NCI-H69 (cell line): ENCODE results near the gene LSM7.

Source experiments
- DNase-seq: peaks from one replicate; lab custom pipeline; 2025; lab: John Stamatoyannopoulos, UW

Gene LSM7

GRCh38 chr19:2328401-2329148 is at the start of gene LSM7, which contains the start of gene SPPL2B:
TSS of gene LSM7 (minus strand) at chr19:2328586. CDS start at chr19:2328566, 20 bp downstream.
TSS of gene SPPL2B (plus strand) at chr19:2328684. CDS start at chr19:2328710, 26 bp downstream.
- DNase-seq: peak; percentile 95

GRCh38 chr19:2376784-2377519 is 48.6 kb upstream of the LSM7 start:
- DNase-seq: peak; percentile 55

GRCh38 chr19:2375353-2376121 is 47.2 kb upstream of the LSM7 start:
- no peak for DNase-seq

- no peak for DNase-seq
These were observed 46.4 kb upstream of the LSM7 start for GRCh38 chr19:2374808-2375207.

- no peak for DNase-seq
These were observed 43.8 kb upstream of the LSM7 start for GRCh38 chr19:2372076-2372612.

- no peak for DNase-seq
These were observed 43.3 kb upstream of the LSM7 start for GRCh38 chr19:2371656-2372055.

- no peak for DNase-seq
These were observed 37.0 kb upstream of the LSM7 start for GRCh38 chr19:2365201-2365970.

GRCh38 chr19:2363419-2363818 is 35.0 kb upstream of the LSM7 start:
- no peak for DNase-seq

GRCh38 chr19:2362970-2363300 is 34.5 kb upstream of the LSM7 start:
- DNase-seq: no peak

- DNase-seq: no peak
These were observed 33.9 kb upstream of the LSM7 start for GRCh38 chr19:2362046-2362969.

GRCh38 chr19:2361246-2362045 is 33.1 kb upstream of the LSM7 start:
- DNase-seq: peak; percentile 50

GRCh38 chr19:2360833-2361232 is 32.4 kb upstream of the LSM7 start:
- DNase-seq: no peak

- no peak for DNase-seq
These were observed 31.8 kb upstream of the LSM7 start, which contains the start of gene TMPRSS9 for GRCh38 chr19:2359992-2360685. TSS of gene TMPRSS9 (plus strand) at chr19:2360265. CDS start at chr19:2389786, 29,521 bp downstream.

GRCh38 chr19:2358548-2359173 is 30.3 kb upstream of the LSM7 start:
- no peak for DNase-seq

- DNase-seq: no peak
These were observed 29.2 kb upstream of the LSM7 start for GRCh38 chr19:2357279-2358206.

- DNase-seq: no peak
These were observed 27.8 kb upstream of the LSM7 start for GRCh38 chr19:2356036-2356646.
